ENCODE measurements around the gene AQP11.

Gene AQP11

DNA sequence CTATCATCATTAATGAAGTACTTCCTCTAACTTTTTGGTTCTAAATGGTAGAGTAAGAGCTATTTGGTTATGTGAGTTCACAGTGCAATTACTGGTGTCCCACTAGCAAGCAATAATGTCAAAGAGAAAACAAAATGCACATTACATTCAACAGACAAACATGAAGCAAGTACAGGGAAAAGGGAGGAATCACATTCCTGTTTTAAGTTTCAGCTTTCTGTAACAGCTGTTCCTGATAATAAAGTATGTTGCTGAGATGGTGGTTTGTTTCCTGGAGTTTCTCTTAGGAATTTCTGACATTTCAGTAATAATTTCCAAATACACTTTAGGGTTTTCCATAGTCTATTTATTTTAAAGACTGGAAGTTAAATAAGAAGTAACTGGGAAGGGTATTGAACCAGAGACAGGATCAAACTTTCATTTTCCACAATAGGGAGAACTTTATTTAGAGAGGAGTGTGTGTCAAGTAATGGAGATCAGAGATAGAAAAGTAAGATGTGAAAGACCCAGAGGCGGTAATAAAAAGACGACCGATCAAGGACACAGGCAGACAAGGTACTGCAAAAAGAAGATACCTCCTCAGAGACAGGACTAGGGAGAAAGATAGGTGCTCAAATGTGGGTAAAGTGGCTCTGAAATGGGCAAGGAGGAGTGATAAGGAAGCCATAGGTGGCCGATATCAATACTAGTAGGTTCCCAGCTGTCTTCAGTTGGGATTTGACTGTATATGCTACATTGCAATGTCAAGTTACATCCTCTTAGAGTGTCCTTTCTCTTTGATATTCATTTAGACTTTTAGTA lies 68.7 kb downstream of the AQP11 start:
- DNase-seq (ENCODE audit: low read depth in 2 of 2, low spot score in 1 of 2) = no peak
